NT2/D1 (cell line): ENCODE data around the gene LLPH.

Source experiments
- DNase-seq: peaks from one replicate; pipeline ENCODE4 v3.0.0-alpha.2; 2011; ENCODE audit warnings: low read depth, low spot score
- H3K27me3 ChIP-seq: 2 replicates; pipeline ENCODE4 v1.6.0; 2011; ENCODE audit warnings: mild to moderate bottlenecking; ENCODE audit not compliant: insufficient read length, insufficient read depth
- H3K36me3 ChIP-seq: 2 replicates; pipeline ENCODE4 v1.6.1; 2011; ENCODE audit warnings: mild to moderate bottlenecking, low read length, mixed read lengths; ENCODE audit not compliant: insufficient read depth, insufficient read length
- H3K4me1 ChIP-seq: 2 replicates; pipeline ENCODE4 v1.5.1; 2011; ENCODE audit not compliant: insufficient read depth, insufficient read length
- H3K4me3 ChIP-seq: 2 replicates; pipeline ENCODE4 v1.5.1; 2011; ENCODE audit warnings: low read depth; ENCODE audit not compliant: insufficient read length
- H3K9ac ChIP-seq: 2 replicates; pipeline ENCODE4 v1.6.0; 2011; ENCODE audit warnings: low read depth; ENCODE audit not compliant: insufficient read length
- H3K9me3 ChIP-seq: 2 replicates; pipeline ENCODE4 v1.5.1; 2011; ENCODE audit warnings: mild to moderate bottlenecking, low read length; ENCODE audit not compliant: insufficient read depth
- SUZ12 ChIP-seq: IDR thresholded peaks from 2 replicates; pipeline ENCODE4 v1.6.1; 2011; ENCODE audit not compliant: insufficient read length, insufficient read depth; ENCODE audit errors: extremely low read depth
- YY1 ChIP-seq: IDR thresholded peaks from 2 replicates; pipeline ENCODE4 v1.6.1; 2011; ENCODE audit not compliant: insufficient read length, insufficient read depth
- ZNF274 ChIP-seq: IDR thresholded peaks from 2 replicates; pipeline ENCODE4 v1.6.1; 2011; ENCODE audit warnings: mild to moderate bottlenecking, low read depth, low read length

Gene LLPH

GRCh38 chr12:66166561-66166960 is 36.0 kb upstream of the LLPH start:
- DNase-seq, result no peak
- Histone ChIP-seq H3K36me3 (peaks cover 8% of the 10 kb centered on the region), H3K4me1 (no peaks in the 10 kb centered on the region), H3K27me3 (no peaks in the 10 kb centered on the region), H3K4me3 (no peak overlapping the region), H3K9ac (no peak overlapping the region), H3K9me3 (peaks cover 16% of the 10 kb centered on the region; the same call in 1 of the 2 replicates)
- TF ChIP-seq SUZ12 (no peak), YY1 (no peak), ZNF274 (no peak)

GRCh38 chr12:66165141-66165540 is 34.6 kb upstream of the LLPH start:
- peaks cover 14% of the 10 kb centered on the region for H3K36me3 ChIP-seq
- peaks cover 26% of the 10 kb centered on the region for H3K9me3 ChIP-seq
- no peak overlapping the region for H3K4me3 ChIP-seq
- TF ChIP-seq YY1, result no peak
- TF ChIP-seq ZNF274, result no peak
- no peak for TF ChIP-seq SUZ12
- no peaks in the 10 kb centered on the region for H3K27me3 ChIP-seq
- no peak for DNase-seq
- H3K4me1 ChIP-seq, result no peaks in the 10 kb centered on the region
- H3K9ac ChIP-seq, result no peak overlapping the region

- DNase-seq, result no peak
- Histone ChIP-seq H3K27me3 (no peaks in the 10 kb centered on the region), H3K9me3 (peaks cover 30% of the 10 kb centered on the region), H3K36me3 (peaks cover 22% of the 10 kb centered on the region), H3K4me1 (no peaks in the 10 kb centered on the region), H3K9ac (no peak overlapping the region), H3K4me3 (no peak overlapping the region)
- no peak for TF ChIP-seq YY1
- TF ChIP-seq SUZ12, result no peak
- TF ChIP-seq ZNF274, result no peak
Observed at GRCh38 chr12:66164349-66164821, 33.8 kb upstream of the LLPH start.

- TF ChIP-seq ZNF274, result no peak
- TF ChIP-seq YY1, result no peak
- TF ChIP-seq SUZ12, result no peak
- Histone ChIP-seq H3K27me3 (no peaks in the 10 kb centered on the region), H3K36me3 (peaks cover 29% of the 10 kb centered on the region), H3K9ac (no peak overlapping the region), H3K9me3 (peaks cover 30% of the 10 kb centered on the region), H3K4me1 (no peaks in the 10 kb centered on the region), H3K4me3 (no peak overlapping the region)
- no peak for DNase-seq
Observed at GRCh38 chr12:66163289-66163688, 32.7 kb upstream of the LLPH start.

GRCh38 chr12:66162701-66163100 is 32.2 kb upstream of the LLPH start:
- no peak for DNase-seq
- Histone ChIP-seq H3K9ac (no peak overlapping the region), H3K9me3 (peaks cover 30% of the 10 kb centered on the region), H3K36me3 (peaks cover 29% of the 10 kb centered on the region), H3K27me3 (no peaks in the 10 kb centered on the region), H3K4me3 (no peak overlapping the region), H3K4me1 (no peaks in the 10 kb centered on the region)
- no peak for TF ChIP-seq ZNF274
- TF ChIP-seq SUZ12, result no peak
- no peak for TF ChIP-seq YY1

GRCh38 chr12:66160704-66161103 is 30.2 kb upstream of the LLPH start:
- Histone ChIP-seq H3K27me3 (no peaks in the 10 kb centered on the region), H3K36me3 (peaks cover 27% of the 10 kb centered on the region), H3K4me3 (no peak overlapping the region), H3K9me3 (peaks cover 28% of the 10 kb centered on the region), H3K9ac (no peak overlapping the region), H3K4me1 (no peaks in the 10 kb centered on the region)
- no peak for DNase-seq
- no peak for TF ChIP-seq YY1
- no peak for TF ChIP-seq ZNF274
- TF ChIP-seq SUZ12, result no peak

- H3K9ac ChIP-seq, result no peak overlapping the region
- peaks cover 27% of the 10 kb centered on the region for H3K36me3 ChIP-seq
- TF ChIP-seq YY1 (no peak), SUZ12 (no peak), ZNF274 (no peak)
- DNase-seq, result no peak
- H3K9me3 ChIP-seq, result peaks cover 18% of the 10 kb centered on the region
- H3K27me3 ChIP-seq, result no peaks in the 10 kb centered on the region
- no peaks in the 10 kb centered on the region for H3K4me1 ChIP-seq
- H3K4me3 ChIP-seq, result no peak overlapping the region
Observed at GRCh38 chr12:66159123-66159522, 28.6 kb upstream of the LLPH start.
